DOHH2 (cell line): Measurements from ENCODE around the gene MRM1.

Experiments
- H3F3A ChIP-seq: fragments of 200-600 bp; sonication (generic), shearing (Covaris generic); 2 replicates; pipeline ENCODE4 v1.6.0; 2016; ENCODE audit warnings: antibody characterized with exemption, mild to moderate bottlenecking; ENCODE audit not compliant: control insufficient read depth, insufficient read depth
- H3K27ac ChIP-seq: fragments of 200-600 bp; sonication (generic); 2 replicates; pipeline ENCODE4 v1.5.1; 2014; ENCODE audit warnings: low read depth, mild to moderate bottlenecking, low read length, moderate library complexity
- H3K27me3 ChIP-seq: fragments of 200-600 bp; sonication (generic); 2 replicates; pipeline ENCODE4 v1.6.1; 2014; ENCODE audit warnings: mild to moderate bottlenecking, low read length, mixed read lengths; ENCODE audit not compliant: control insufficient read depth
- H3K36me3 ChIP-seq: fragments of 200-600 bp; sonication (generic); 2 replicates; pipeline ENCODE4 v1.6.1; 2014; ENCODE audit warnings: mild to moderate bottlenecking, low read length, moderate library complexity, mixed read lengths; ENCODE audit not compliant: control insufficient read depth
- H3K4me1 ChIP-seq: fragments of 200-600 bp; sonication (generic); 2 replicates; pipeline ENCODE4 v1.6.1; 2014; ENCODE audit warnings: mild to moderate bottlenecking, low read length, mixed read lengths; ENCODE audit not compliant: control insufficient read depth
- H3K4me2 ChIP-seq: fragments of 200-600 bp; sonication (generic); 2 replicates; pipeline ENCODE4 v1.6.0; 2014; ENCODE audit warnings: mild to moderate bottlenecking, low read length, moderate library complexity
- H3K4me3 ChIP-seq: fragments of 200-600 bp; sonication (generic); 2 replicates; pipeline ENCODE4 v1.5.1; 2014; ENCODE audit warnings: mild to moderate bottlenecking, low read length, mixed read lengths
- H3K79me2 ChIP-seq: fragments of 200-600 bp; sonication (generic); 2 replicates; pipeline ENCODE4 v1.6.1; 2014; ENCODE audit warnings: mild to moderate bottlenecking, low read length, mixed read lengths; ENCODE audit not compliant: control insufficient read depth
- H3K9me2 ChIP-seq: fragments of 200-600 bp; sonication (generic); replicated peaks from 2 replicates; pipeline ENCODE4 v1.6.1; 2014; ENCODE audit warnings: mild to moderate bottlenecking, low read length, mixed read lengths; ENCODE audit not compliant: control insufficient read depth
- H3K9me3 ChIP-seq: fragments of 200-600 bp; sonication (generic); 2 replicates; pipeline ENCODE4 v1.6.1; 2014; ENCODE audit warnings: antibody characterized with exemption, low read length, mixed read lengths; ENCODE audit not compliant: control insufficient read depth, insufficient read depth
- H4K20me1 ChIP-seq: fragments of 200-600 bp; sonication (generic); 2 replicates; pipeline ENCODE4 v1.6.0; 2014; ENCODE audit warnings: low read depth, mild to moderate bottlenecking, antibody characterized with exemption, low read length, moderate library complexity; ENCODE audit not compliant: control insufficient read depth, insufficient read depth
- EZH2phosphoT487 ChIP-seq: fragments of 200-600 bp; sonication (generic); IDR thresholded peaks from 2 replicates; pipeline ENCODE4 v1.6.1; 2017; ENCODE audit warnings: borderline replicate concordance, mild to moderate bottlenecking, antibody characterized with exemption, low read length, moderate library complexity, mixed read lengths
- TF ChIP-seq, protein P1 (sequence below): fragments of 200-600 bp; sonication (generic); IDR thresholded peaks from one replicate; pipeline ENCODE4 v1.5.1; 2014; ENCODE audit warnings: antibody characterized with exemption, mild to moderate bottlenecking, low read depth, low read length; ENCODE audit not compliant: poor library complexity, severe bottlenecking

The MRM1 gene

DNA sequence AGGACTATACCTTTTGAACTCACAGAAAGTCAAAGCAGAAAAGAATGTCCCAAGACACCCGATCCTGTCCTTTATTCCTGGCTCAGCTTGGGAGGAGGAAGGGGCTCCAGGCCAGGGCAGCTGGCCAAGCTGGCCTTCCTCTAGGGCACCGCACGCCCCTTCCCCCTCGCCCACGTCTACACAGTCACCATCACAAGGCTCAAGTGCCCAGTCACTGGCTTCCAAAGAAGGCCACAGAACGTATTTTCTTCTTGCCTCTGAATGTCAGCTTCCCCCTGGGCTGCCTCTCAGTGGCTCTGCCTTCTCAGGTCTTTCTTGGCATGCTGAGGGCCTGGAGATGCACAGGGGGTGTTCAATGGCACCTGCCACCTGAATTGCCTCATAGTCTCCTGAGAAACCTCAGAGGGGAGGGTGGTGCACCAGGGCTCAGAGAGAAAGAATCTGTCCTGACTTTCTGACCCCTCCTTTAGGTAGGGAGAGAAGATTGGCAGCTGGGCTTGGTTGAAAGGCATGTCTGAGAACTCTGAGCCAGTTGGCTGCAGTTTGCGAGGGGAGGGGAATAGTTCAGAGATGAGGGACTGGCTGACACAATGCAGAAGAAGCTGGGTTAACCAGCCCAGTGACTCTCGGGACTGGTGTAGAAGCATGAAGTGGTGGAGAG, 7.6 kb upstream of the MRM1 start:
- Histone ChIP-seq H4K20me1 (peaks cover 17% of the 10 kb centered on the region), H3K9me2 (no peaks in the 10 kb centered on the region), H3K36me3 (peaks cover 27% of the 10 kb centered on the region), H3F3A (peaks cover 25% of the 10 kb centered on the region), H3K27ac (no peak overlapping the region), H3K79me2 (no peaks in the 10 kb centered on the region), H3K9me3 (no peaks in the 10 kb centered on the region), H3K27me3 (no peaks in the 10 kb centered on the region; the same call in 1 of the 2 replicates), H3K4me2 (no peak overlapping the region), H3K4me3 (no peak overlapping the region), H3K4me1 (peaks cover 37% of the 10 kb centered on the region)
- TF ChIP-seq EZH2phosphoT487 = no peak
- TF ChIP-seq, protein P1, sequence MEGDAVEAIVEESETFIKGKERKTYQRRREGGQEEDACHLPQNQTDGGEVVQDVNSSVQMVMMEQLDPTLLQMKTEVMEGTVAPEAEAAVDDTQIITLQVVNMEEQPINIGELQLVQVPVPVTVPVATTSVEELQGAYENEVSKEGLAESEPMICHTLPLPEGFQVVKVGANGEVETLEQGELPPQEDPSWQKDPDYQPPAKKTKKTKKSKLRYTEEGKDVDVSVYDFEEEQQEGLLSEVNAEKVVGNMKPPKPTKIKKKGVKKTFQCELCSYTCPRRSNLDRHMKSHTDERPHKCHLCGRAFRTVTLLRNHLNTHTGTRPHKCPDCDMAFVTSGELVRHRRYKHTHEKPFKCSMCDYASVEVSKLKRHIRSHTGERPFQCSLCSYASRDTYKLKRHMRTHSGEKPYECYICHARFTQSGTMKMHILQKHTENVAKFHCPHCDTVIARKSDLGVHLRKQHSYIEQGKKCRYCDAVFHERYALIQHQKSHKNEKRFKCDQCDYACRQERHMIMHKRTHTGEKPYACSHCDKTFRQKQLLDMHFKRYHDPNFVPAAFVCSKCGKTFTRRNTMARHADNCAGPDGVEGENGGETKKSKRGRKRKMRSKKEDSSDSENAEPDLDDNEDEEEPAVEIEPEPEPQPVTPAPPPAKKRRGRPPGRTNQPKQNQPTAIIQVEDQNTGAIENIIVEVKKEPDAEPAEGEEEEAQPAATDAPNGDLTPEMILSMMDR = no peak

GRCh38 chr17:36594626-36595401, 6.6 kb upstream of the MRM1 start:
- H3K9me2 ChIP-seq = no peaks in the 10 kb centered on the region
- no peak overlapping the region for H3K27ac ChIP-seq
- TF ChIP-seq, protein P1 = no peak
- no peak for TF ChIP-seq EZH2phosphoT487
- H4K20me1 ChIP-seq = peaks cover 8% of the 10 kb centered on the region; the same call in 1 of the 2 replicates
- no peaks in the 10 kb centered on the region for H3K9me3 ChIP-seq
- H3K79me2 ChIP-seq = no peaks in the 10 kb centered on the region
- peaks cover 16% of the 10 kb centered on the region for H3K36me3 ChIP-seq
- peaks cover 15% of the 10 kb centered on the region for H3F3A ChIP-seq
- peaks cover 29% of the 10 kb centered on the region for H3K4me1 ChIP-seq
- H3K4me2 ChIP-seq = no peak overlapping the region
- no peak overlapping the region for H3K4me3 ChIP-seq
- H3K27me3 ChIP-seq = no peaks in the 10 kb centered on the region; the same call in 1 of the 2 replicates

- Histone ChIP-seq H3K36me3 (peaks cover 7% of the 10 kb centered on the region), H3K9me3 (no peaks in the 10 kb centered on the region), H3F3A (no peaks in the 10 kb centered on the region), H3K27me3 (no peaks in the 10 kb centered on the region; the same call in 1 of the 2 replicates), H3K4me3 (no peak overlapping the region), H3K79me2 (peaks cover 8% of the 10 kb centered on the region), H3K9me2 (no peaks in the 10 kb centered on the region), H3K4me2 (no peak overlapping the region), H4K20me1 (peaks cover 8% of the 10 kb centered on the region; the same call in 1 of the 2 replicates), H3K4me1 (peaks cover 24% of the 10 kb centered on the region), H3K27ac (no peak overlapping the region)
- TF ChIP-seq, protein P1 = no peak
- TF ChIP-seq EZH2phosphoT487 = no peak
Observed at GRCh38 chr17:36597226-36597625, 4.2 kb upstream of the MRM1 start.
